GM18858 (cell line): Measurements from ENCODE around the gene FAM120B.

Experiments
- ATAC-seq: cut with Tn5 transposase; IDR thresholded peaks from one replicate; pipeline ENCODE4 v1.9.1; 2021; ENCODE audit not compliant: unreplicated experiment

The FAM120B gene

GRCh38 chr6:170272341-170273065, 34.1 kb upstream of the FAM120B start:
- ATAC-seq: no peak

DNA sequence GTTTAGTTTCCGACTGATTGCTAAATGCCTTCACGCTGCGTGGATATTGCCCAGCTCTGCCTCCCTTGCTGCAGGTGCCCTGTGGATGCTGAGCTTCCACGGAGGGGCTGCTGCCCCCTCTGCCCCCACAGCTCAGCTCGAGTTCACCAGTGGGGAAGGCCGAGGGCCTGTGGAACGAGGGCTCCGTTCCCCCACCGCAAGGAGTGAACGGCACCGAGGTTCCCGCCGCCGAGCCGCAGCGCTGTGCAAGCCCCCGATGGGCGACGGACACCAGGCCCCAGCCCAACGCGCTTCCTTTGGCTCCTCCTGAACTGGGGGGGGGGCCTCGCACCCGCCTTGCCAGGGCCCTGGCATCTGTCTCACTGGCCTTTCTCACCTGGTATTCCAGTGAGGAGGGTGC, 33.4 kb upstream of the FAM120B start:
- no peak for ATAC-seq

DNA sequence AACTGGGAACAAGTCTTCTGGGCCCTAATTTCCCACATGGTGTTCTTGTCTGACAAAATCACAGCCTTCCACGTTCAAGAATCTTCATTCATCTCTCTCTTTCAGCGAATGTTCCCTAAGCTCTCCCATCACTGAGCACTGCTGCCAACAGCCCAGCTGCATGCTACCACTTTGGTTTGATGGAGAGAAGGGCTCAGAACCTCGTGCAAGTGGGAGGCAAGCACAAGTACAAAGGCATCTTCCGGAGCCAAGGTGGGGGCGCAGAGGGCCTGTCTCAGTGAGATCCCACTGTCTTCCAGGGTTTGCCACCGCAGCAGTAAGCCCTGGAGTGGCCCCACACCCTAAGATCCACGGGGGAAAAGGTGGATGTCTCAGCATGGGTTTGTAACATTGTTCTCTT, 32.9 kb upstream of the FAM120B start:
- no peak for ATAC-seq

- no peak for ATAC-seq
Observed at GRCh38 chr6:170274713-170275560, 31.6 kb upstream of the FAM120B start.

DNA sequence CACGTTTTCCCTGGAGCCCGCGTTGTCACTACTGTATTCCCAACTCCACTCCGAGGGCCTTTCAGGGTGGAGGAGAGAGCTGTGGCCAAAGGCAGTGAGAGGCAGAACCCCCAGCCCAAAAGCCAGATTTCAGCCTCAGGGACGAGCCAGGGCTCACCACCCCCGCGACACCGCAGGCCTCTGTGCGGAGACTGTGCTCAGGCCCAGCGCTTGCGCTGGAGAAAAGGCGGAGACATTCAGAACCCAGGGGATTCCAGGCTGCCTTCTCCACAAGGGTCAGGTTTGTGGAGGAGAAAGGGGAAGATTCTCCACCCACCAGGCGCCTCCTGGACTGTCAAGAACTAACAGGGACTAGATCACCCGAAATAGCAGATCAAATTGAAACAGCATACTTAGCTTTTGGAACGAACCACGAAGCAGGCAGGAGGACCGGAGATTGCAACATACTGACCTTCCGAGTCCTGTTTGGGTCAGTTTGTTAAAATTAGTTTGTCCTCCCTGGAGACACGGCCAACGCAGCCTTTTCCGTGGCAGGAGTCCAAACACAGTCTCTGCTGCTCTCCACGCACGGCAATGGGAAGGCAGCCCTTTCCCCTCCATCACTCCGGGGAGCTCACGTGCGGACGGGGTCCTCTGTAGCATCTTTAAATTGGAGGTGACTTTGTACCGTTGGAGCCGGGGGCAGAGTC, 30.0 kb upstream of the FAM120B start:
- ATAC-seq: no peak

DNA sequence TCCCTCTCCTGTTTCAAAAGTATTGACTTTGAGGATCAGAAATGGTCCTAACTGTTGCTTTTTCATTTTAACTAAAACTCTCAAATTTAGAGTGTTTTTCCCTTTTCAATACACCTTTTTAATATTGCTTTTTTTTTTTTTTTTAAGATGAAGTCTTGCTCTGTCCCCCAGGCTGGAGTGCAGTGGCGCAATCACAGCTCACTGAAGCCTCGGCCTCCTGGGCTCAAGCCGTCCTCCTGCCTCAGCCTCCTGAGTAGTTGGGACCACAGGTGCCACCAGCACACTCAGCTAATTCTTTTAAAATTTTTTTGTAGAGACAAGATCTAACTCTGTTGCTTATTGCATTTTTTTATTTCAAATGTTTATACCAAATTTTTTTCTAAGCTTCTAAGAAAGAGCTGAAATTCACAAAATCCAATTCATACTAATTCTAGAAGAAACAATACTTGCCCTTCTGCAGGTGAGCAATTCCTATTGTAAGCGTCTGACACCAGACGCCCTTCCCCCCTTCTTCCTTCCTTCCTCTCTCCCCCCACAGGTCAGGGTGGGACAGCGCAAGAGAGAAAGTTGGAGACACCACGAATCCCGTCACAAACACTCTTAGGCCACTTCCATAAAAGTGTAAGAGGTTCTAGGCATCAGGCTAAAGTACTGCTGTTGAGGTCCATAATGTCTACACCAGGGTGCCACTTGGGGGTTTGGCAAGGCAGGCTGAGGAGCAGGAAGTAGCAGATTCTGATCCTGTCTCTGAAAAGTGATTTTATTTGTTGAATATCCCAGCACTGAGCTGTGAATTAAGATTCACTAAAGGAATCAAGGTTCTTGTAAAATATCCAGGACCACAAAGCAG, 28.4 kb upstream of the FAM120B start:
- ATAC-seq: no peak

GRCh38 chr6:170278743-170279094, 27.8 kb upstream of the FAM120B start:
- no peak for ATAC-seq

GRCh38 chr6:170279426-170279825, 27.1 kb upstream of the FAM120B start:
- ATAC-seq: no peak

DNA sequence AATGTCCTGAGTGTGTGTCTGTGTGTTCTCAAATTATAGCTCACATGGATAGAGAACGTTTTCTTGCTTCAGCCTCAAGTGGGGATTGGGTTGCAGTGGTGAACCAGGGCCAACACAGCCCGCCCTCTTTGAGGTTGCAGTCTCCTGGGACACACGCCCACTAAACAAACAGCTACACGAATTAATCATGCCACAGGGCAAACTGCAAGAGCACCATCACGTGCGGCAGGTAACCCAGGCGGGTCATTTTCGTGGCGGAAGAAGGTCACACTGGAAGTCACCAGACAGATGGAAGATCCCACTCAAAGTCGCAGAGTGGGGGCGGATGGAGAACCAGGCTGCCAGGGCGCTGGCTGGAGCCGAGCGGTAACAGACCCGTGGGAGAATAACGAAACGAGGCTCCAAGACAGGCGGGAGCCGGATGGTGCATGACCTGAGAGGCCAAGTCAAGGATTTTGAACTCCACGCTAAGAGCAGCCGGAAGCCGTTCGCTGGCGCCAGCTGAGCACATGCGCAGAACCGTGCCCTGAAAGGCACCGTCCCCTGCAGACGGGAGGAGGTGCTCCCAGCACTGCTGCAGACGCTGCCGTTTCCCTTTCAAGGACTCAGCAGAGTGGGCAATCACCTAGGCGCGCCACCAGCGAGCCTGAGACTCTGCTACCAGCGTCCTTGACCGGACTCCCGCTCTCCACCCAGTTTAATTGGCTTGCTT, 26.4 kb upstream of the FAM120B start:
- ATAC-seq: no peak

GRCh38 chr6:170280689-170281045, 25.9 kb upstream of the FAM120B start:
- no peak for ATAC-seq

- no peak for ATAC-seq
Observed at GRCh38 chr6:170281331-170282292, 24.9 kb upstream of the FAM120B start.

- no peak for ATAC-seq
Observed at GRCh38 chr6:170282512-170283158, 23.9 kb upstream of the FAM120B start.

GRCh38 chr6:170283212-170284081, 23.1 kb upstream of the FAM120B start:
- ATAC-seq: no peak

DNA sequence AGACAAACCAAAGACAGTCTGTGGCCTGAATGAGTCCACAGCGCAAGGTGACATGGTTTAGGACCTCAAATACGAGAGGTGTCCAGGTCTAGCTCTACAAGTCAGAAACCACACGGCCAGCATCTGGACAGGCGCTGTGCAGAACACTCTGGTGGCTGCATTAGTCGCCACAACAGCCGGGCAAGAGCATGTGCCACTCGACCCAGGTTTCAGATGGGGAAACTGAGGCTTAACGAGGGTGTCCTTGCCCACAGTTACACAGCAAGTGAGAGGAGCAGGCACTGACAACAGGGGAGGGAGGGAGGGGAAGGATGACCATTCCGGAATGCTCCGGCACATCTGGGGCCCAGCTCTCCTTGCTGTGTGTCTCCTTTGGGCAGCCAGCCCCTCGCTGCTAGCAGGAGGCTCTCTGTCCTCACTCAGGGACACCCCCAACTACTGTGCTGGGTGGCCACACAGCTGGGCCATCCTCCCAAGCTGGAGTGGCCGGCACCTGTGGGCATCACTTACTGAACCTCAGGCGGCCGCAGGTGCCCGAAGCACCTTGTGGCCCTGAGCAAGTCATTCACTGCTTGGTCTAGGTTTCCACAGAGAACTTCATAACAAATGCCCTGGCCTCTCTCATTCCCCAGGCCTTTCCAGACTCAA, 22.3 kb upstream of the FAM120B start:
- ATAC-seq: no peak

GRCh38 chr6:170284866-170285469, 21.6 kb upstream of the FAM120B start:
- no peak for ATAC-seq

GRCh38 chr6:170285482-170285881, 21.1 kb upstream of the FAM120B start:
- no peak for ATAC-seq
